Measurements from ENCODE around the gene RENBP.

- TF ChIP-seq CTCF (IDR thresholded peaks at IDR 0.05) (no peak), POLR2A (IDR thresholded peaks at IDR 0.05) (no peak)
These were observed 23.4 kb downstream of the RENBP start for GRCh38 chrX:153921070-153921469.
